Right lobe of liver (tissue), 4 donors: ENCODE results near the gene GTF2IRD1.

Experiments
- CTCF ChIP-seq, 4 donors: fragments of 200-600 bp in 3 of 4; fragments of 450-650 bp in 1 of 4; IDR thresholded peaks; one replicate each; pipeline versions ENCODE4 v1.5.1 to v1.8.0; 2016 to 2022; ENCODE audit warnings: antibody characterized with exemption in 4 of 4, mild to moderate bottlenecking in 2 of 4
- POLR2A ChIP-seq: fragments of 450-650 bp; IDR thresholded peaks from one replicate; pipeline ENCODE4 v1.6.1; 2017; ENCODE audit warnings: antibody characterized with exemption, mild to moderate bottlenecking
- donor health status: DM: no; HTN: no; CAD: no.
- donor health status: DM: no; HTN: no; CAD: no.
- donor health status: DM: no; HTN: yes; CAD: no.

DNA sequence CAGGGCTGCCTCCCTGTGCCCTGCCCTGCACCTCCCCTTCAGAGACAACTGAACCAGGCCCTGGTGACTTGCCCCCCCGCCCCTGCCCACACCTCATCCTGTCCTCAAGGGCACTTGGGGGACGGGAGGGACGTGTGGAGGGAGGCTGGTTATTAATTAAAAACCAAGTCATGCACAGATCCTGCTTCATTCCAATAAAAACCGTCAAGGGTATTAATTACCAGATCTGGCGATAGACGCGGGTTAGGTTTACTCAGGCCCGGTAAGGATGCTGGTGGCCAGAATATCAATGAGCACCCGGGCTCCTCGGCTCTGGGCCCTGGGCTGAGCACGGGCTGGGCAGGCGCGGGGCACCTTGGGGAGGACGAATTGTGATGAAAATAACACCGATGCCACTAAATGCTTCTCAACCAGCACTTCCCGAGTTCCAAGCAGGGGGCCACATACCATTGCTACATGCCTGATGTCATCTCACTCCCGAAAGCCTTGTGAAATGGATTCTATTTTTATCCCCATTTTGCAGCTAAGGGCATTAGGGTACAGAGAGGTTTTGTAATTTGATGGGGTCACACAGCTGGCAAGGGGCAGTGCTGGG lies 24.5 kb upstream of the GTF2IRD1 start:
- TF ChIP-seq POLR2A (no peak), CTCF (IDR thresholded peaks at IDR 0.05) (no peak)
